NCI-H526 (cell line): Measurements from ENCODE around the gene R3HDM1.
"Not testable (repeated sequence)": the region's sequence is repeated elsewhere in the genome, so short reads cannot be mapped to it uniquely, and the experiment has no call there.

ENCODE experiments used
- DNase-seq, 2 experiments: peaks; one replicate each; lab custom pipeline; 2025; lab: John Stamatoyannopoulos, UW

Gene R3HDM1

DNA sequence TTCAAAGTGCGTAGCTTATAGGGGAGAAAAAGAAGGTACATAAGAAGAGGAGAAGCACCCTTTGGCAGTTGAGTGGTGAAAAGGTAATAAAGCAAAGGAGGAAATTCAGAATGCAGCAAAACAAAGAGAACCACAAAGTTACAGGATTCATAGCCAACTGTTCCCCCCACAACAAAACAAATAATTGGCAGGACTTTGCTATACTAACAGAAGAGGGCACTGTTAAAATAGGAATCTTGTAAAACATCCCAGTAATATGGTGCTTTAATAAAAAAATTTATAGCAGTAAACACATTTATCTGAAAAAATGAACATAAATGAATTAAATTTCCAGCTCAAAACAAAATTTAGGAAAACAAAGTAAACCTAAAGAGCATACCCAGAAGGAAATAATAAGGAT is 42.3 kb downstream of the R3HDM1 start:
- DNase-seq, result no peak

- DNase-seq, result no peak
These were observed 50.0 kb downstream of the R3HDM1 start for GRCh38 chr2:135581282-135581681.

- no peak for DNase-seq
These were observed 51.1 kb downstream of the R3HDM1 start for GRCh38 chr2:135582383-135582782.

- peak in 1 of 2 experiments; percentile 7 for DNase-seq
These were observed 54.3 kb downstream of the R3HDM1 start for GRCh38 chr2:135585586-135585985.

- peak in 1 of 2 experiments; percentile 25 for DNase-seq
These were observed 54.9 kb downstream of the R3HDM1 start for GRCh38 chr2:135586148-135586547.

DNA sequence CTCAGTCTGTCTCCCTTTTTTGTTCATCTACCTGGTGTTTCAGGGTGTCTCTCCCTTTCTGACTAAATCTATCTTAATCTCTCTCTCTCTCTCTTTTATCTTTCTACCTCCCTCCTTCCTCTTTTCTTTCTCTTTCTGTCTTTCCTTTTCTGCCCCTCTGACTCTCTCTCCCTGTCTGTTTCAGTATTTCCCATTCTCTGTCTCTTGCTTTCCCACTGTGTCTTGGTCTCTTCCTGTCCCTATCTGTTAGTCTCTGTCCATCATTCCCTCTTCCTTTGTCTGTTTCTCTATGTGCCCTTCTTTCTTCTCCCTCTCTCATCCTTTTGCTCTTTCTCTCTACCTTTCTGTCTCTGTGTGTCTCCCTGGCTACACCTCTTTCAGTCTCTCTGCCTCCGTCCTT is 56.7 kb downstream of the R3HDM1 start:
- DNase-seq, result no peak

- DNase-seq, result peak in 1 of 2 experiments; percentile 1
These were observed 59.5 kb downstream of the R3HDM1 start for GRCh38 chr2:135590619-135591260.

GRCh38 chr2:135600915-135601314 is 69.6 kb downstream of the R3HDM1 start:
- no peak for DNase-seq

DNA sequence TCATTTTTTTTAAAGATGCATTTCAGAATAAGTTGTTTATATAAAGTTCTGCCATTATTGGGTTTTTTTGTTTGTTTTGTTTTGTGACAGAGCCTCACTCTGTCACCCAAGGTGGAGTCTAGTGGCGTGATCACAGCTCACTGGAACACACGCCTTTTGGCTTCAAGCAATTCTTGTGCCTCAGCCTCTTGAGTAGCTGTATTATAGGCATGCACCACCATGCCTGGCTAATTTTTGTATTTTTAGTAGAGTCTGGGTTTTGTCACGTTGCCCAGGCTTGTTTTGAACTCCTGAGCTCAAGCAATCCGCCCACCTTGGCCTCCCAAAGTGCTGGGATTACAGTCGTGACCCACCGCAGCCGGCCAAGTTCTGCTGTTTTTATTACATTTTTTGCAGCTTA is 72.3 kb downstream of the R3HDM1 start:
- no peak for DNase-seq

DNA sequence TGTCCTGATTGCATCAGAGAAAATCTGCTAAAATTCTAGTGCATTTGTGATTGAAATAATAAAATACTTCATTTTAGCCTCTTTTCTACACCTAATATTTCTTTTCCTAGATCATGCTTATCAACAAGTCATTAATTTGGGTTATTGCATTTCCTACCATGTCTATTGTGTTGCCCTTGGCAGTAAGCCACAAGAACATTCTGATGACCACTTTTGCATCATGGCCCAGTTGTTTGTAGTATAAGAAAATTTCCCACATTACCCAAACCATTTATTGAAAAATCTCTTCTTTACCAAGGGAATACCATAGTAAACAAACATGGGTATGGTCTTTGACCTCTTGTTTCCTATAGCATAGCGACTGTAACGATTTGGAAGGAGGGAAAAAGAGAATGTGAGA is 76.3 kb downstream of the R3HDM1 start:
- no peak for DNase-seq

DNA sequence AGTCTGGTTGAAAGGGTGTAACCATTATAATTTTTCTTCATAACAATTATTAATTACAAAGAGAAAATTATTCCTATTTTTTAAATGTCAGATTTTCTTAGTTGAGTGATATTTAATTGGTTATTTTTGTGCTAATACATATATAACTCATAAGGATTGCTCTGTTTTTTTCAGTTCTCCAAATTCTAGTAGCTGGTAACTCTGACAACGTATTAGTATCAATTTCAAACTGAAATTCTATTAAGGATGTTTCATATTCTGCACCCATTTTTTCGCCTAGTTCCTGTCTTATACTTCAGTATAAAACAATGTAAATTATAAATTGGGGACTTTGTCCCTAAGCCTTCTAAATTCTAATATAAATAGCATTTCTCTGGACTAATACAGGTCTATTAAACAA is 81.0 kb downstream of the R3HDM1 start:
- DNase-seq, result no peak

DNA sequence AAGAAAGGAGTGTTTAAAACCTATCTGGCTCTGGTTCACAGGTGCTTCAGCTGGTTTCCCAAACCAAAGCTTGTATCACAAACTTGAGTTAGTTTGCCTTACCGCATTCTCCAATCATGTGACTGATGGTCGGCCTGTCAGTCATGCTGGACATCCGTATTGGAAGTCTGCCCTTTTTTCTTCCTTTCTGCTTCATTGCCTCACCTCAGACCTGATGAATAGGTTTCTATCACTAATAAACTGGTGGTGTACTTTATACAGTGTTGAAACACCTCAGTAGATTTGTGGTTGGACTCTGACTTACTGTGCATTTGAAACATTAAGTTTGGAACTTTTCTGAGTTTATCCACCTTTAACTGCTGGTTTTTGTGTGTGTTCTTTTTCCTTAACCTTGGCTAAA is 84.1 kb downstream of the R3HDM1 start:
- no peak for DNase-seq

GRCh38 chr2:135617501-135618015 is 86.3 kb downstream of the R3HDM1 start:
- no peak for DNase-seq

- DNase-seq, result no peak
These were observed 88.9 kb downstream of the R3HDM1 start for GRCh38 chr2:135620198-135620597.

DNA sequence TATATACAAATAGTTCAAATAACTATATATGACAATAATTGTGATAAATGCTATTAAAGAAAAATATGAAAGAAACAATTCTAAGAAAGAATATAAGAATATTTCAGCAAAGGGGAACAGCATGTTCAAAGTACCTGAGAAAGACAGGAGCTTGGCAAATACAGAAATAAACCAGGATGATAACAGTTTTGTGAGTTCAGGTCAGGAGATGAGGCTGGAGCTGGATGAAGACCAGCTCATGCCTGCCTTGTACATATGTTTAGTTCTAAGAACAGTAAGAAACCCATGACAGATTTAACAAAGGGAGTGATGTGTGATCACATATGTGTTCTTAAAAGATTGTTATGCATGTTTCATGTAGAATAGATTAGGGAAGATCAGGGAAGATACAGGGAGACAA is 98.2 kb downstream of the R3HDM1 start:
- no peak for DNase-seq

- not testable (repeated sequence) for DNase-seq
These were observed 98.8 kb downstream of the R3HDM1 start for GRCh38 chr2:135630034-135630433.

GRCh38 chr2:135630488-135630887 is 99.2 kb downstream of the R3HDM1 start:
- DNase-seq, result no peak

- no peak for DNase-seq
These were observed 102.3 kb downstream of the R3HDM1 start for GRCh38 chr2:135633582-135633981.

GRCh38 chr2:135635212-135635835 is 104.0 kb downstream of the R3HDM1 start:
- no peak for DNase-seq

GRCh38 chr2:135636982-135637381 is 105.7 kb downstream of the R3HDM1 start:
- no peak for DNase-seq

DNA sequence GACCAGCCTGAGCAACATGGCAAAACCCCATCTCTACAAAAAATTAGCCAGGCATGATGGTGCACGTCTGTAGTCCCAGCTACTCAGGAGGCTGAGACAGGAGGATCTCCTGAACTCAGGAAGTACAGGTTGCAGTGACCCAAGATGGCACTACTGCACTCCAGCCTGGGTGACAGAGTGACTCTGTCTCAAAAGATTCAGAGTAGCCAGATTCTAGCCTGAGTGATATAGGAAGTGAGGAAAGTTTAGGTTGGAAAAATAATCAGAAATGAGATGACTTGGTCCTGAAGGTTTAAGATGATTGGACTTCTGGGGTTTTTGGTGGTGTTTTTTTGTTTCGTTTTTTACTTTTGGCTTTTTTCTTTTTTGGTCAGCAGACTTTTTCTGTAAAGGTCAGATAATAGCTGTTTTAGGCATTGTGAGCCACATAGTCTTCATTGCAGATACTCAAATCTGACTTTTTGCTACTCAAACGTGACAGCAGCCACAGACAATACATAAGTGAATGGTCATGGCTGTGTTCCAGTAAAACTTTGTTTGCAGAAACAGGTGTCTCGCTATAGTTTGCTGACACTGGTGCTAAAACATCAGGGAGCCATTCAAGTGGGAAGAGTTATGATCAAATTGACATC is 106.3 kb downstream of the R3HDM1 start:
- DNase-seq, result no peak

- DNase-seq, result peak in 1 of 2 experiments; percentile 1
These were observed 107.5 kb downstream of the R3HDM1 start for GRCh38 chr2:135638825-135639224.
